ENCODE measurements around the gene INCENP. TPM values are rescaled to one million over a fixed set of nuclear protein-coding genes. Genes with fewer than 3 reads are reported as not detected.

INCENP gene
- total RNA-seq, 1 donor from 2014 or later = 11.1 TPM

DNA sequence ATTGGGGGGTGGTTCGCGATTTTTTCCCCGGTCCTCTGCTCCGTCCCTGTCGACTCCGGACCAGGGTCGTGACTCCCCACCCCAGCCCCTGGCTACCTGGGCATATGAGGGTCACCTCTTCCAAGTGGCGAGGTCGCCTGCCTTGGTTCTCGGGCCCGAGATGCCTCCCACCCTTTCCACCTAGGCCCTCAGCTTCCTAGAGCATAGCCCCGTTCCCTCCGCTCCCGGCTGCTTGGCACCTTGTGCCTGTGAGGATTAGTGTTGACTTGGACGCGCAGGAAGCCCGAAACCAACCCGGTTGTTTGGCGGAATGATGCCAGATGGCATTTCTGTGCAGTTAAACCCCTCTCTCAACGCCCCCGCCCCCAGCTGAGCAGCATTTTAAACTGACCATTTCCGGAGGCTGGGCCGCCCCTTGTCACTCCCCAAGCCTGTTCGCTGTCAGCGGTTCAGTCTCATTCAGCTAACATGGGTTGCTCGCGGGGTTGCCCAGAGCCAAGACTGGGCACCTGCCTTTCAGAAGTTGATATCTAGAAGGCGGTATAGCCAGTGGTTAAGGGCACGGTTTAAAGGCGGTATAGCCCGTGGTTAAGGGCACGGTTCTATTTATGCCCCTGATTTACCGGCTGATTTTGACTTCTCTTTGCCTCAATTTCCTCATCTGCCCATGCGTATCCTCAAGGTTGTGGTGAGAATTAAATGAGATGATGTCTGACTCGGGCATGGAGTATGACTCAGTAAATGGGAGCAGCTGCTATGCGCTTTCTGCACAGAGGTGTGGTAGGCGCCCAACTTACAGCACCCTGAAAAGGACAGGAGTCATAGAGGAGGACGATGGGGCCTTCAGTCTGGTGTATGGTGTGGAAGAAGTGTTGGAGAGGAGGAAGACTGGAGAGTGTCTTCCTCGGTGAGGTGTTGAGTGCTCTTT is 639 bp downstream of the INCENP start:
- DNase-seq = no peak

DNA sequence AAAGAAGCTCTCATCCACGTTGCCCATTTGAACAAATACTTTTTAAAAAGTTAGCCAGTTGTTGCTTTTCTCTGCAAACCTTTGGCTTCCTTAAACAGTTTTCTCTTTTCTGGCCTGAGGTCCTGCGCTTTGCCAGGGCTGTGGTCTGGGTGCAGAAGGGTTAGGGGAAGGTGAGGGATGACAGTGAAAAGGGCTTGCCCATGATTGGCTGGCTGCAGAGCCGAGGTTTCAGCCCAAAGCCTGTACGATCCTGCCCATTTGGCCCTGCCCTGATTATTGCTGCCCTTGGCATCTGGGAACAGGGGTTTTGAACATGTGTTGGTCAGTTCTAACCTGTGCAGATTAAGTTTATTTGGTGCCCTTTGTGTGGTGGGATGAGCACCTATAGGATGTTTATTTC is 1.5 kb downstream of the INCENP start:
- no peak for DNase-seq

- no peak for DNase-seq
These were observed 2.1 kb downstream of the INCENP start for GRCh38 chr11:62125881-62126280.

- DNase-seq = no peak
These were observed 3.6 kb downstream of the INCENP start for GRCh38 chr11:62127426-62127825.

DNA sequence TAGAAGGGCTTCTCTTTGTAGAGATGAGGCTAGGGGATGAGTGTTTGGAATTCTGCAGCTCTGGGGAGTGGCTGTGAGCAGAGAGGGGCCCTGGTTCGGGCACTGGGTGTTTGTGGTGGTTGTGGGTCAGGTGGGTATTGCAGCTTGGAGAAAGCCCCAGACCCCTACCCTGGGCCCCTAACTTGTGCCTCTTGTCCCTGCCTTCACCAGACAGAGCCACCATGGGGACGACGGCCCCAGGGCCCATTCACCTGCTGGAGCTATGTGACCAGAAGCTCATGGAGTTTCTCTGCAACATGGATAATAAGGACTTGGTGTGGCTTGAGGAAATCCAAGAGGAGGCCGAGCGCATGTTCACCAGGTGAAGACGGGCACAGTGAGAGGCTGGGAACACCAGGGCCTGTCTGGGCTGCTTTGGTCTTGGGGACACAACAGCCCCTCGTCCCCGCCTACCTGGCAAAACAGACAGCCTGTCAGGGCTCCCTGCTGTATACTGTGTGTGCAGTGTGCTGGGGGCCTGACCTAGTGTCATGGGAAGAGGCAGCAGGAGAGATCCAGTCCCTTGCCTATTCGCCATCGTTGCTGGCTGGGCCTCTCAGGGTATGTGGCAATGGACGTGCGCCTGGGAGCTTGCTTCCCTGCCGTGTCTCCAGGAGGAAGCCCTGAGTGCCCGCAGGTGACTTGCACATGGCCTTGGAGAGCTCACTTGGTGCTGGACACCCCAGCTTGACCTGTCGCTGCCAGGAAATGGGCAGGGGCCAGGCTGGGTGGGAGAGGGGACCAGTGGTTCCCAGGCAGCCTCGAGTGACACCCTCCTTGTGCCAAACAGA is 4.3 kb downstream of the INCENP start:
- DNase-seq = no peak

GRCh38 chr11:62128835-62129234 is 5.0 kb downstream of the INCENP start:
- no peak for DNase-seq

- DNase-seq = no peak
These were observed 5.9 kb downstream of the INCENP start for GRCh38 chr11:62129590-62130282.

GRCh38 chr11:62130283-62131169 is 6.7 kb downstream of the INCENP start:
- no peak for DNase-seq

DNA sequence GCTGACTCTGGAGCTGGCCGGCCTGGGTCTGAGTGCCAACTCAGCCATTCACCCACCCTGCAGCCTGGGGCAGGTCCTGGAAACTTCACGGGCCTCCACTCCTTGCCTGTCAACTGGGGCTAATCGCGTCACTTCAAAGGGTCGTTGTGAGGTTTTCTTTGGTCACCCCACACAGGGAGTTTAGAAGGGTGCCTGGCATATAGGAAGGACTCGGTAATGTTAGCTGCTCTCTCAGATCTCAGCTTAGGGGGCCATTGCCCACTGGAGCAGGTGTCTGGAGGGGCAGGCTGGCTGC is 7.3 kb downstream of the INCENP start:
- no peak for DNase-seq

GRCh38 chr11:62132191-62132590 is 8.4 kb downstream of the INCENP start:
- no peak for DNase-seq

GRCh38 chr11:62132689-62133293 is 9.0 kb downstream of the INCENP start:
- DNase-seq = no peak

DNA sequence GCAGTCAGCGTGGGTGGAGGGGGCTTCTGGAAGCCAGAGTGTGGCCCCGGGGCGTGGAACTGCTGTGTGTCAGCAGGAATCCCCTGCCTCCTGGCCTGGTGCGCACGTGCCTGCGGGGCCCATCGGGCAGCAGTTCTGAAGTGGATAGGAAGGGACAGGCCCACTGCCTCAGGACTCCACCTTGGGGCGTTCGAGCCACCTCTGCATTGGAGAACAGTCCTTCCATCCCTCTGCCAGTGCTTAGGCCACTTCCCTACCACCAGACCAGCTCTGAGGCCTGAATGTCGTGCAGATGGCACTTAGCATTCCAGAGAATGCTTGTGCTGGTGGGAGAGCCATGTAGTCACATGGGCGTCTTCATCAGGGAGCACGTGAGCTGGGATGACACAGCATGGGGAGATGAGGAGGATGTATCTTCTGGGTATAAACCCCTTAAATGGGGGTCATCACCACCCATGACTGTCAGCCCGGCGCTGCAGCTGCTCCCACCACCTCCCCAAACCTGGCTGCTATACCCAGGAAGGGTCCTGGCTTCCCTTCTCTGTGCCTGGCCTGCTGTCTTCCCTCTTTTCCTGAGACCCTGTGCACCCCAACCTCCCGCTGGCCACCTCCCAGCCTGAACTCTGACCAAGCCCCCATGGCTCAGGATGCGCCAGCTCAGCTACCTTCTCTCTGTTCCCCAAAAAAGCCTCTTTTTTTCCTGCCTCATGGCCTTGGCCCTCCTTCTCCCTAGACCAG is 9.7 kb downstream of the INCENP start:
- no peak for DNase-seq

- no peak for DNase-seq
These were observed 13.6 kb downstream of the INCENP start for GRCh38 chr11:62137276-62137861.

- no peak for DNase-seq
These were observed 14.2 kb downstream of the INCENP start for GRCh38 chr11:62137881-62138629.

- no peak for DNase-seq
These were observed 15.0 kb downstream of the INCENP start for GRCh38 chr11:62138630-62139425.

- DNase-seq = no peak
These were observed 15.9 kb downstream of the INCENP start for GRCh38 chr11:62139526-62140303.

DNA sequence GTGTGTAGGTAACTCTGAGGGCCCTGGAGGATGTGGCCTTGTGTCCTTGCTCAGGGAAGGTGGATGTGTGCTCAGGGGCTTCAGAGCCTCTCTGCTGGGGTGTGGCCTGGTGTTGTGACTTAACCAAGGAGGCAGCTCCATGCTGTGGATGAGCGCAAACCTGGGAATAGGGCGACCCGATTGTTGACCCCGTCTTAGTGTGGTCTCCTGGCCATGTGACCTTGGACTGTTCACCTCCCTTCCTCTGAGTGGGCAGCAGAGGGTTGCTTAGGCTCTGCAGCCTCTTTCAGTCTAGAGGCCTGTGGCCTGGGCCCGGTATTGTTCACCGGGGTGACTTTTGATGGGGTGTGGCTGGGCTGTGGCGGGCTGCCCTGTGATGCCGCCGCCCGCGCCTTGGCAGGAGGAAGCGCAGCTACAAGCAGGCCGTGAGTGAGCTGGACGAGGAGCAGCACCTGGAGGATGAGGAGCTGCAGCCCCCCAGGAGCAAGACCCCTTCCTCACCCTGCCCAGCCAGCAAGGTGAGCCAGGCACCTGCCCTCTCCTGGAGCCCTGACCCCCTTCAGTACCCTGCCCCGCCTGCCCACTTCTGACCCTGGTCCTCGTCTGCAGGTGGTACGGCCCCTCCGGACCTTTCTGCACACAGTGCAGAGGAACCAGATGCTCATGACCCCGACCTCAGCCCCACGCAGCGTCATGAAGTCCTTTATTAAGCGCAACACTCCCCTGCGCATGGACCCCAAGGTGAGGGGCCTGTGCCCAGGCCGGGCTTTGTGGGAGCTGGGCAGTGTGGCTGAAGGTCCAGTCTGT is 16.7 kb downstream of the INCENP start:
- no peak for DNase-seq
